Neutrophil (primary cell): ENCODE results near the gene EIF4G2.

Experiments used
- H3K27ac ChIP-seq: fragments of 200-600 bp; sonication (generic); 2 replicates; pipeline ENCODE4 v1.5.1; 2016; ENCODE audit warnings: mild to moderate bottlenecking, moderate library complexity
- H3K27me3 ChIP-seq: fragments of 200-600 bp; sonication (generic); 2 replicates; pipeline ENCODE4 v1.6.0; 2016; ENCODE audit warnings: mild to moderate bottlenecking
- H3K36me3 ChIP-seq: fragments of 200-600 bp; sonication (generic); 2 replicates; pipeline ENCODE4 v1.5.1; 2017
- H3K4me1 ChIP-seq, 2 experiments: fragments of 200-600 bp in 1 of 2; sonication (generic) in 1 of 2; 1 replicate in 1 of 2; 2 replicates in 1 of 2; pipeline versions ENCODE4 v1.5.1 to v1.6.1; 2013 to 2016; ENCODE audit warnings: low read depth in 1 of 2, low read length in 1 of 2, mild to moderate bottlenecking in 1 of 2, moderate library complexity in 1 of 2; ENCODE audit not compliant: control insufficient read depth in 1 of 2, insufficient read depth in 1 of 2
- H3K4me3 ChIP-seq, 2 experiments: fragments of 200-600 bp in 1 of 2; sonication (generic) in 1 of 2; 1 replicate in 1 of 2; 2 replicates in 1 of 2; pipeline ENCODE4 v1.5.1; 2013 to 2016; ENCODE audit warnings: low read depth in 1 of 2, low read length in 1 of 2, mild to moderate bottlenecking in 1 of 2, moderate library complexity in 1 of 2
- H3K9me3 ChIP-seq: fragments of 200-600 bp; sonication (generic); 2 replicates; pipeline ENCODE4 v1.5.1; 2016
- CTCF ChIP-seq: fragments of 200-600 bp; sonication (generic); IDR thresholded peaks from 2 replicates; pipeline ENCODE4 v1.5.1; 2016; ENCODE audit warnings: antibody characterized with exemption

The EIF4G2 gene

DNA sequence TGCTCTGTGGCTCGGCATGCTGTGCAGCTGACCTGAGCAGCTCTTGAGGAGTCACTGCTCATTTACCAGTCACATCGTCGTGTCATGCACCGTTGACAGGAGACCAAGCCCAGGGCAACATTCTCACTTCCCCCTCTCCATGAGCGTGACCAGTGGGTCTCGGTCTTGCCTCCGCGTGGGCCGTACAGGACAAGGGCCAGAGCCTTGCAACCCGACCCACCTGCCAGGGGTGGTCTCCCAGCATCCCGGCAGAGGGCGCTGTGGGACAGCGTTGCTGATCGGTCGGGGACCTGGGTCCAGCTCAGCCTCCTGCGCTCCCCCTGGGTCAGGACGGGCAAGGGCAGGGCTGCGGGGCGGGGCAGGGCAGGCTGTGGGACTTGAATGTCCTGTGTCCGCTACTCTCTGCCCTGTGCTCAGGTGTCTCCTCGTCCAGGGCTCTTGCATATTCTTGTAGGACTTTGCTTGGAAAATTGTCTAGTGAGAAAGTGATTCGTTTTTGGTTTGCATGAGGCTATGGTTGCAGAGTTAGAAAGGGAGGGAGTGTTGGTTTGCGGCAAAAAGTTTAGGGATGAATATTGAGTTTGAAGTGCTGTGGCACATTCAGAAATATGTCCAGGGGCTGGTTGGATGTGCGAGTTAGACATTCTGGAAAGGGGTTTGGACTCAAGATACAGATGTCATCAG, 16.2 kb downstream of the EIF4G2 start:
- peaks cover 23 to 34% of the 10 kb centered on the region in 2 experiments for H3K4me1 ChIP-seq
- peak; percentile 92 for TF ChIP-seq CTCF
- H3K27ac ChIP-seq = no peak overlapping the region
- H3K4me3 ChIP-seq = peak overlapping the region in 1 of 2 experiments; percentile 10
- no peaks in the 10 kb centered on the region for H3K27me3 ChIP-seq
- H3K36me3 ChIP-seq = peaks cover 21% of the 10 kb centered on the region
- no peaks in the 10 kb centered on the region for H3K9me3 ChIP-seq

- Histone ChIP-seq H3K36me3 (no peaks in the 10 kb centered on the region), H3K4me3 (no peak overlapping the region), H3K4me1 (peaks cover 5 to 7% of the 10 kb centered on the region in 2 experiments), H3K27me3 (no peaks in the 10 kb centered on the region), H3K27ac (no peak overlapping the region), H3K9me3 (no peaks in the 10 kb centered on the region)
- TF ChIP-seq CTCF = no peak
Measured at GRCh38 chr11:10786451-10786850, 22.3 kb downstream of the EIF4G2 start.

GRCh38 chr11:10785146-10785474, 23.6 kb downstream of the EIF4G2 start:
- TF ChIP-seq CTCF = no peak
- Histone ChIP-seq H3K4me3 (no peak overlapping the region), H3K4me1 (peaks cover 5 to 7% of the 10 kb centered on the region in 2 experiments), H3K9me3 (no peaks in the 10 kb centered on the region), H3K36me3 (no peaks in the 10 kb centered on the region), H3K27ac (no peak overlapping the region), H3K27me3 (no peaks in the 10 kb centered on the region)

DNA sequence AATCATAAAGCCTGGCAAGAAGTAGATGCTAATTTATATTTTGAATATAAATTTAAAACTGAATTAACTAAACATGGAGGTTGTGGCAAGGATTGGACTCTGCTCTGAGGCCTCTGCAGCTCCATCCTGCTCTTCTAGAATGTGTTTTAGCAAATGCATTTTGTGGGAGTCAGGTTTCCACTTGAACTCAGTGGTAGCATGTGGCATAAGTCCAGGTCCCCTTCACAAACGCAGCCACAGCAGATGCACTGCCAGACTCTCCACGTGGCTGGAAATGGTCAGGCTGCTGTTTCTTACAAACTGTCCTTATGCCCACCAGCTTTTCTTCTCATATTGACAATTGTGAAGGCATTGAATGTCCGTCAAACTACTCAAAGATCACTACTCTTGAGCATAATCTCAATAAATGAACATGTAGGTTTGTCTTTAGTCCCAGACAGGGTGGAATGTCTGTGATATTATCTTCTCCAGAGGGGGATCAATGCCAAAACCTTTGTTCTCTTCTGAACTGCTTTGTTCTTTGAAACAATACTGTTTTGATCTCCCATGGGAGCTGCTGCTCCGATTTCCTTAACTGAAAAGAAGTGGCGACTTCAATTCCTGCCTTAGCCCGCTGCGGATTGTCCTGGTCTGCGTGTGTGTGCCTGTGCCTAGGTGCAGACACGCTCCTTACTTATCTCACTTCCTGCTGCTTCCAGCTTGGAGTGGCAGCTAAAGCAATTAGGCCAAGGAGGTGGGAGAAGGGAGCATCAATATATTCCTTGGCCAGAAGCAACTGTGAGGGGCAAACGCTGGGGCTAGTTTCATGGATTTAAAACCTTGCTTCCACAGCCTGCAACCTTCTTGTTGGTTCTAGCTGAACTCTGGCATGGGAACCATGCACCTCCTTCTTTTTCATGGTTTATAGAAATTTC, 24.2 kb downstream of the EIF4G2 start:
- Histone ChIP-seq H3K27ac (no peak overlapping the region), H3K27me3 (no peaks in the 10 kb centered on the region)
- TF ChIP-seq CTCF = no peak

GRCh38 chr11:10780040-10780439, 28.7 kb downstream of the EIF4G2 start:
- Histone ChIP-seq H3K9me3 (no peaks in the 10 kb centered on the region), H3K4me3 (no peak overlapping the region), H3K36me3 (peaks cover 26% of the 10 kb centered on the region), H3K27me3 (no peaks in the 10 kb centered on the region), H3K4me1 (peaks cover 0 to 5% of the 10 kb centered on the region in 2 experiments), H3K27ac (no peak overlapping the region)
- TF ChIP-seq CTCF = no peak

More for the DNA sequence above, 24.2 kb downstream of the EIF4G2 start:
- Histone ChIP-seq H3K9me3 (no peaks in the 10 kb centered on the region), H3K4me1 (peaks cover 5 to 7% of the 10 kb centered on the region in 2 experiments), H3K36me3 (peaks cover 4% of the 10 kb centered on the region), H3K4me3 (no peak overlapping the region)
